Activated CD4-positive, CD25-positive, alpha-beta regulatory T cell treated with anti-CD3 and anti-CD28 coated beads, Interleukin-2, amount 50 U/mL, for 24 hours (primary cell): Measurements from ENCODE around the gene GALNT2.
A peak's percentile ranks its signal among the peaks of the same experiment; 100 is the strongest.

Experiments
- ATAC-seq, 2 donors: fragments of 150-1000 bp; cut with Tn5 transposase; one replicate each; pipeline ENCODE4 v1.10.0; 2021; ENCODE audit warnings: mild to moderate bottlenecking in 1 of 2, moderate library complexity in 1 of 2

The GALNT2 gene

DNA sequence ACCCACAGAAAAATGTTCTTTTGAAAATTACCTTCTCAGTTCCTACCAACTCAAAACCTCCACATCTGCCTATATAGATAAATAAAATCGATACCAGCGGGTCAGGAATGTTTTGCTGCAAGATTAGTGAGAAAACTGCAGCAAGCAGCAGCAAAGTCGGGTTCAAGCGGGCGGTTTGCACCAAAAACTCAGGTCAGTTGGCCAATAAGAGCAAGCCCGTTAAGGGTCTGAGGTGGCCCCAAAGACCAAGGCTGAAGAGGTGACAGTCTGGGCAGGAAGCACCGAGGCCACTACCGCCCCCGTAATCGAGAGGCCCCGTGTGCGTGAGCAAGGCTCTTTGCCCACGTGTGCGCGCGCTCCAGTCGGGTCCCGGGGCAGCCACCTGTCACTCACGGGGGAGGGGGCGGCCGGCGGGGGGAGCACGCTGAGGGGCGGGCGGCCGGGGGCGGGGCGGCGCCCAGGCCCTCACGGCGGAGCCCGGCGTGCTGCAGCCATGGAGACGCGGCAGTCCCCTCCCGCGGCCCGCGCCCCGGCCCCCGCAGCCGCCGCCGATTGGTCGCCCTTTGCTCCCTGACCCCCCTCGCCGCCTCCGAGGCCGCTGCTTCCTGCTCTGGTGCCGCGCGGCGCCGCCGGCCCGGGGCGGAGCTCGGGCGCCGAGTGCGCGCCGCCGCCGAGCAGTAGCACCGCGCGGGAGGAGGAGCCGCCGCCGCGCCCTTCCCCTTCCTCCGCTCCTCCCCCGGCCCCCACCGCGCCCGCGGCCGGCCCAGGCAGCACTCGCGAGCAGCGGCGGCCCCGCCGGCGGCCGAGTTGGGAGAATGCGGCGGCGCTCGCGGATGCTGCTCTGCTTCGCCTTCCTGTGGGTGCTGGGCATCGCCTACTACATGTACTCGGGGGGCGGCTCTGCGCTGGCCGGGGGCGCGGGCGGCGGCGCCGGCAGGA is at the start of gene GALNT2:
Gene GALNT2, plus strand, starts transcription at position 773 of the 939 bp plus-strand sequence. Its CDS starts 43 bp downstream, at position 816.
- ATAC-seq, result peak; percentile 90 to 91

DNA sequence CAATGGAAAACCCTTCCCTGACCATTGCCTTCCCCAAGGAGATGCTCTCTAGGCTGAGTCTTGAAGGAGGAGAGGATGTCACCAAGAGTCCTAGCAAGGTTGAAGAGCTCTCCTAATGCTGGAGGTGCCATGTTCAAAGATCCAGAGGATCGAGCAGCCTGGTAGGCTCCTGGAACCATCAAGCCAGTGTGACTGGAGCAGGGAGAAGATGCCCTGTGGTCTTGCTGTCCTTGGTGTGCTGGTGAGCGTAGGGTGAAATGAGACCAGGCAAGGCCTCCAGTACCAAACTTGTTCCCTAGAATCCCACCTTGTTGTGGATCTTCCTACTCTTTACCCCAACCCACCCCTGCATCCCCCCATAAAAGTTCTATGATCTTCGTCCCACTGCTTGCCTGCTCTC is 46.6 kb upstream of the GALNT2 start:
- no peak for ATAC-seq

DNA sequence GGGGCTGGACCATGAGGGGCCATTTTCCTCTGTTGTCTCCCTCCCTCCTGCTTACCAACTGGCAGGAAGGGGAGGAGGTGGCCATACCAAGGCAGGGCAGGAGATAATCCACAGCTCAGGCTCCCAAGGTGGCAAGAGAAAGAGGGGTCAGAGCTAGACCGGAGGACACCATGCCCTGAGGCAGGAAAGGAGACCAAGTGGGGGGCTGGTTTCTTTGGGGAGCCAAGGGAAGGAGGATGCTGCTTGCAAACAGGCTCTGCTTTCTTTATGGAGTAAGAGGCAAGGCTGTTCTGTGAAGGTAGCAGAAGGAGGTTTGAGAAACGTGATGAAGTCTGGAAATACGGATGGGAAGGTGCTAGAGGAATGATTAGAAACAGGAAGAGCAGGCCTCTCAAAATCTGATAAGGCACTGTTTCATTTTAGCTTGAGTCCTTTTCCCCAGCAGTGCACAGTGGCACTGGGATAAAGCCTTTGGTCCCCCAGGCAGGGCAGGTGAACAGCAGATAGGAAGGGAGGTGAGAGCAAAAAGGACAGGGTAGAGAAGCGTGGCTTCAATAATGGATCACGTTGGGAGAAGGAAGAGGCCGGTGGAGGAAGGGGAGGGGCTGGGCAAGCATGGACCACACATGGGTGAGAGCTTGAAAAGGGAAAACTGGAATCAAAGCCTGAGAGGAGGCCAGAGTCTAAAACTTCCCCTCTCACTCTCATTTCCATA is 44.2 kb upstream of the GALNT2 start:
- ATAC-seq, result no peak

GRCh38 chr1:230025686-230026085 is 41.4 kb upstream of the GALNT2 start:
- no peak for ATAC-seq

GRCh38 chr1:230026139-230026538 is 40.9 kb upstream of the GALNT2 start:
- ATAC-seq, result no peak

DNA sequence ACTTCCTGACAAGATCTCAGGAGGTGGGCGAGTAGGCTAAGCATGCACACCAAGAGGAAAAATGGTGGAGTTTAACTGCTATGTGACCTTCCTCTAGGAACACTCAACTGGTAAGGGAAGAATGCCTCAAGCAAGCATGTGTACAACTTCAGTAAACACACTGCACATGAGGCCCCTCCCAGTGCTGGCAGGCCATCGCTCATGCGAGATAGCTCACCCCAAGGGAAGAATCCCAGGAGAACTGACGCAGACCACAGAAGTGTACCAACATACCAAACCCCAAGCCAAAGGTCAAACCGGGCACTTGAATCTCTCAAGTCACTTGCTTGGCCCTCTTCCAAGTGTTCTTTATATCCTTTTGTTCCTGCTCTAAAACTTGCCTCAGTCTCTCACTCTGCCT is 40.5 kb upstream of the GALNT2 start:
- no peak for ATAC-seq

DNA sequence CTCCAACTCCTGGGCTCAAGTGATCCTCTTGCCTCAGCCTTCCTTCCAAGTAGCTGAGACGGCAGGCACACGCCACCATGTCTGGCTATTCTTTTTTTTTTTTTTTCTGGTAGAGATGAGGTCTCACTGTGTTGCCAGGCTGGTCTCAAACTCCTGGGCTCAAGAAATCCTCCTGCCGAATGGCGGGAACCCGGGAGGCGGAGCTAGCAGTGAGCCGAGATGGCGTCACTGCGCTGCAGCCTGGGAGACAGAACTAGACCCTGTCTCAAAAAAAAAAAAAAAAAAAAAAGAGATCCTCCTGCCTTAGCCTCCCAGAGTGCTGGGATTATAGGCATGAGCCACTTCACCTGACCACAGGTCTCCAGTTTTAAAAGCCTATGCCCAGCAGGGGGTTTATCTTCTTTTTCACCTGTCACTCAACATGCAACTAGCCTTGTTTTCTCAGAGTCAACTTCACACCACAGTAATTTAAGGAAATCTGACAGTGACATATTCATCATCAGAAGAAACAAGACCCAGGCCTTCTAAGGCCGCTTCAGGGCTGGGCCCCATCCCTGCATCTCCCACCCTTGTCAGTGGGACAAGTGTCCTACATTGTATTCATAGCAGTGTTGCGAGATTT is 38.3 kb upstream of the GALNT2 start:
- no peak for ATAC-seq

- no peak for ATAC-seq
Observed at GRCh38 chr1:230029244-230029941, 37.6 kb upstream of the GALNT2 start.

GRCh38 chr1:230030122-230030821 is 36.8 kb upstream of the GALNT2 start:
- ATAC-seq, result no peak

- peak; percentile 81 to 85 for ATAC-seq
Observed at GRCh38 chr1:230031131-230031530, 35.9 kb upstream of the GALNT2 start.

DNA sequence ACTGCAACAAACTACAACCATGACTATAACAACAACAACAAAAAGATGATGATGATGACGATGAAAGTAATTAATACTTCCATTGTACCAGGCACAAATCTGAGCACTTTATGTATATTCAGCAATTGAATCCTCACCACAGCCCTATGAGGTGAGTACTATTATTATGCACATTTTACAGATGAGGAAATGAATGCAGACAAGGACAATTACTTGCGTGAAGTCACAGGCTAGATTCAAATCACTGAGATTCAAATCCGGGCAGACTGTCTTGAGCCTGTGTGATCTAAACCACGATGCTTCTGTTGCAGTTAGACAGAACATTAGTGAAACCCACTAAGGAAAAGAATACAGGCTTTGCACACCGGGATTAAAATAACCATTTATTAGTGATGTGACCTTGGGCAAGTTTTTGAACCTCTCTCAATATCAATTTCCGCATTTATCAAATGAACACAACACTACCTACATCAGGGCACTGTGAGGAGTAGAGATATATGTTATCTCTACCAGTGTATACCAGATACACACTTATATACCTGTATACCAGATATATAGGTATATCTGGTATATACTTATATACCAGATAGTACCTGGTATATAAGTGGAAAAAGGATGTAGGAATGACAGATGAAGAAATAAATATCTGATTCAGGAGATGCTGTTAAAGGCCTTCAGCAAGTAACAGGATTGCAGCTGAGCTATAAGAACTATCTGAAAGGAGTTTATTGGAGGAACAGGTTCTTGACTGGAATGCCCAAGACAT is 34.3 kb upstream of the GALNT2 start:
- ATAC-seq, result no peak

- ATAC-seq, result no peak
Observed at GRCh38 chr1:230037261-230037660, 29.8 kb upstream of the GALNT2 start.

DNA sequence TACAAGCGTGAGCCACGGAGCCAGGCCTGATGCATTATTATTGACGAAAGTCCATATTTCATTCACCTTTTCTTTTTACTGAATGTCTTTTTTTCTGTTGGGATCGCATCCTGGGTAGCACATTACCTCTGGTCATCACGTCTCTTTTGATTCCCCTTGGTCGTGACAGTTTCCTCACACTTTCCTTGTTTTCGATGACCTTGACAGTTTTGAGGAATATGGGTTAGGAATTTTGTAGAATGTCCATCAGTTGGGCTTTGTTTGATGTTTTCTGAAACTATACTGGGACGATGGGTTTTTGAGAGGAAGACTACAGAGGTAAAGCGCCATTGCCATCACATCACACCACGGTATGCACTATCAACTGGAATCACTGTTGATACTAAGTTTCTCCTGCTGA is 26.6 kb upstream of the GALNT2 start:
- ATAC-seq, result no peak

DNA sequence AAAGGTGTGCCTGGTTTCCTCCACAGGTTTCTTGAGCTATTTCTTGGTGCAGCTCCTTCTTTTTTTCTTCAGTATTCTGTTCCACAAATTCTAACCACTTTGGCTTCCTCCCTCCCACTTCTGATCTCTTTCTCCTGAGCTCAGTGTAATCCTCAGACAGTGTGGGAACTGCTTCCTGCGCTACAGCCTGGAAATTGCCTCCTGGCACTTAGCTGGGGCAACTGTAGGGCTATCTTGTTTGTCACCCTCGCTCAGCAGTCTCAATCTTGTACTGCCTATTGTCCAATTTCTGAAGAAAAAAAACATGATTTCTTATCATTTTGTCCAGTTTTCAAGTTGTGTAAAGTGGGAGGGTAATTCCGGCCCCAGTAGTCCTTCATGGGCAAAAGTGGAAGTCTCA is 24.0 kb upstream of the GALNT2 start:
- no peak for ATAC-seq

DNA sequence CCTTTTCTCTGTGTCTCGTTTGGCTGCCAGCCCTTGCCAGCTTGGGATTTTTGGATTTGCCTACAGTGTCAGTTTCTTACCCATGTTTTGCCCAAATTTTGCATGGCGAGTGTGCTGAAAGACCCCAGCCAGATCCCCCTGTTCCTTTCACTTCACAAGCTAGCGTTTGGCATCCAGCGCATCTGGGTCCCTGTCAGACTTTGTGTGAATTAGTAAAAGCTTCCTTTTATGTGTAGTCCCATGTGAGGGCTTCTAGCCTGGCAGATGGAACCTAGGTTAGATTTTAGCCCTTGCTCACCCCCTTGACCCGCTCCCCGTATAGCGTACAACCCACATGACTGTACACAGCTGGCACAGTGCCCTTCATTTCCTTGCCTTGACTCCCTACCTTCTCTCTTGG is 22.3 kb upstream of the GALNT2 start:
- ATAC-seq, result no peak

DNA sequence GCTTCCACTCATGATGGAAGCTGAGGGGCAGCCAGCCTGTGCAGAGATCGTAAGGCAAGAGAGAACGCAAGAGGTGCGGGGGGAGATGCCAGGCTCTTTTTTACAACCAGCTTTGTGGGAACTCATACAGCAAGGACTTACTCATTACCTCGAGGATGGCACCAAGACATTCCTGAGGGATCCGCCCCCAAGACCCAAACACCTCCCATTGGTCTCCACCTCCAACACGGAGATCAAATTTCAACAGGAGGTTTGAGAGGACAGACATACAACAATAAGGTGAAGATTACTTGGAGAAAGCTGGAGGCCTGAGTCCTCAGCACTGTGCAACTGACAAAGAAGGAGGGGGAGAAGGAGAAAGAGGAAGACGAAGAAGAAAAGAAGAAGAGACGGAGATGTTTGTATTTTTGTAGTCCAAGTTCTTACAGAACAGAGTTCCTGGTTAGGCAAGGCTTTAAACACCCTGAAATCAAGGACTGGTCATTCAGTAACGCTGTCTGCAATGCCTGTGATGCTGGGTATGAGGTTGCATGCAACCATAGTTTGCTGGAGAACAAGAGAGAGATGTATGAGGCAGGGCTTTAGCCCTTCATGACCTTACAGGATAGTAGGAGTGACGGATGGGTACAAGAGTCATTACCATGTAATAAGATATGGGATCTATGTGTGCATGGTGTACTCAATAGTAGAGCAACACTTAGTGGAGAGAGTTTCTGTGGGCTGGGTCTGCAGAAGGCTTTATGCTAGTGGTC is 19.7 kb upstream of the GALNT2 start:
- ATAC-seq, result no peak

- ATAC-seq, result no peak
Observed at GRCh38 chr1:230048322-230048721, 18.7 kb upstream of the GALNT2 start.

GRCh38 chr1:230048922-230049321 is 18.1 kb upstream of the GALNT2 start:
- no peak for ATAC-seq

- no peak for ATAC-seq
Observed at GRCh38 chr1:230049731-230050130, 17.3 kb upstream of the GALNT2 start.

- ATAC-seq, result no peak
Observed at GRCh38 chr1:230050973-230051735, 15.9 kb upstream of the GALNT2 start.
